Fibroblast of skin of left biceps (primary cell): ENCODE measurements around the gene ZGPAT.
"Not testable (repeated sequence)": the region's sequence is repeated elsewhere in the genome, so short reads cannot be mapped to it uniquely, and the experiment has no call there.

Experiments used
- DNase-seq, 2 experiments: peaks; one replicate each; pipeline ENCODE4 v3.0.0-alpha.2; 2013; ENCODE audit warnings: low read depth in 2 of 2

The ZGPAT gene

GRCh38 chr20:63703471-63703975 is 4.3 kb upstream of the ZGPAT start:
- DNase-seq: no peak

- DNase-seq: no peak
Measured at GRCh38 chr20:63703976-63704748, 3.7 kb upstream of the ZGPAT start.

GRCh38 chr20:63704749-63705117 is 3.1 kb upstream of the ZGPAT start:
- no peak for DNase-seq

GRCh38 chr20:63705232-63706026 is 2.4 kb upstream of the ZGPAT start:
- DNase-seq: no peak

- DNase-seq: no peak
Measured at GRCh38 chr20:63706027-63706695, 1.7 kb upstream of the ZGPAT start.

GRCh38 chr20:63706852-63707557 is 834 bp upstream of the ZGPAT start:
- DNase-seq: no peak

GRCh38 chr20:63708301-63709148 is 686 bp downstream of the ZGPAT start:
- DNase-seq: no peak

GRCh38 chr20:63709149-63709527 is 1.3 kb downstream of the ZGPAT start:
- no peak for DNase-seq

- no peak for DNase-seq
Measured at GRCh38 chr20:63711085-63711645, 3.3 kb downstream of the ZGPAT start.

- DNase-seq: no peak
Measured at GRCh38 chr20:63712191-63712590, 4.4 kb downstream of the ZGPAT start.

- DNase-seq: no peak
Measured at GRCh38 chr20:63714858-63715257, 7.0 kb downstream of the ZGPAT start.

GRCh38 chr20:63718996-63719395 is 11.2 kb downstream of the ZGPAT start:
- no peak for DNase-seq

- DNase-seq: not testable (repeated sequence)
Measured at GRCh38 chr20:63722967-63723622, 15.3 kb downstream of the ZGPAT start.

GRCh38 chr20:63730189-63730733 is 22.4 kb downstream of the ZGPAT start:
- not testable (repeated sequence) for DNase-seq

- DNase-seq: no peak
Measured at GRCh38 chr20:63731410-63731809, 23.6 kb downstream of the ZGPAT start.

GRCh38 chr20:63732118-63733095 is 24.6 kb downstream of the ZGPAT start:
- no peak for DNase-seq

- DNase-seq: no peak
Measured at GRCh38 chr20:63733117-63733516, 25.3 kb downstream of the ZGPAT start.

GRCh38 chr20:63733579-63734081 is 25.8 kb downstream of the ZGPAT start:
- no peak for DNase-seq
